ENCODE results near the gene EFS.
"Not testable (repeated sequence)": the region's sequence is repeated elsewhere in the genome, so short reads cannot be mapped to it uniquely, and the experiment has no call there.

EFS gene

GRCh38 chr14:23399136-23399535 lies 34.2 kb upstream of the EFS start:
- DNase-seq (ENCODE audit: low read depth) = no peak
- TF ChIP-seq CTCF (IDR thresholded peaks at IDR 0.05; ENCODE audit: control insufficient read depth, insufficient read depth, low read depth, low read length, missing control alignments) = no peak
- no peak overlapping the region for H3K4me3 ChIP-seq (ENCODE audit: control insufficient read depth, low read depth, low read length)

- TF ChIP-seq CTCF (IDR thresholded peaks at IDR 0.05; ENCODE audit: control insufficient read depth, insufficient read depth, low read depth, low read length, missing control alignments) = no peak
- H3K4me3 ChIP-seq (ENCODE audit: control insufficient read depth, low read depth, low read length) = no peak overlapping the region
- DNase-seq (ENCODE audit: low read depth) = no peak
Measured at GRCh38 chr14:23398348-23398747, 33.4 kb upstream of the EFS start.

- TF ChIP-seq CTCF (IDR thresholded peaks at IDR 0.05; ENCODE audit: control insufficient read depth, insufficient read depth, low read depth, low read length, missing control alignments) = no peak
- no peak for DNase-seq (ENCODE audit: low read depth)
- no peak overlapping the region for H3K4me3 ChIP-seq (ENCODE audit: control insufficient read depth, low read depth, low read length)
Measured at GRCh38 chr14:23396781-23397407, 31.9 kb upstream of the EFS start.

GRCh38 chr14:23396126-23396525 lies 31.2 kb upstream of the EFS start:
- no peak overlapping the region for H3K4me3 ChIP-seq (ENCODE audit: control insufficient read depth, low read depth, low read length)
- no peak for TF ChIP-seq CTCF (IDR thresholded peaks at IDR 0.05; ENCODE audit: control insufficient read depth, insufficient read depth, low read depth, low read length, missing control alignments)
- no peak for DNase-seq (ENCODE audit: low read depth)

- H3K4me3 ChIP-seq (ENCODE audit: control insufficient read depth, low read depth, low read length) = no peak overlapping the region
- DNase-seq (ENCODE audit: low read depth) = no peak
- TF ChIP-seq CTCF (IDR thresholded peaks at IDR 0.05; ENCODE audit: control insufficient read depth, insufficient read depth, low read depth, low read length, missing control alignments) = no peak
Measured at GRCh38 chr14:23392613-23393012, 27.6 kb upstream of the EFS start.

- not testable (repeated sequence) for H3K4me3 ChIP-seq (ENCODE audit: control insufficient read depth, low read depth, low read length); DNase-seq (ENCODE audit: low read depth)
Measured at GRCh38 chr14:23389871-23390270, 24.9 kb upstream of the EFS start.

GRCh38 chr14:23389396-23389795 lies 24.4 kb upstream of the EFS start:
- H3K4me3 ChIP-seq (ENCODE audit: control insufficient read depth, low read depth, low read length) = no peak overlapping the region

More at GRCh38 chr14:23389396-23389795, 24.4 kb upstream of the EFS start:
- no peak for DNase-seq (ENCODE audit: low read depth)
- TF ChIP-seq CTCF (IDR thresholded peaks at IDR 0.05; ENCODE audit: control insufficient read depth, insufficient read depth, low read depth, low read length, missing control alignments) = no peak

Data from AG09309 (cell line).